Osteoblast (primary cell): ENCODE results near the gene ATOH8. TPM values are rescaled to one million over a fixed set of nuclear protein-coding genes. Genes with fewer than 3 reads are reported as not detected.

Experiments
- DNase-seq: peaks from one replicate; pipeline ENCODE4 v3.0.0; 2011; ENCODE audit warnings: low spot score, mixed read lengths; ENCODE audit not compliant: insufficient read length; ENCODE audit errors: missing footprints
- H2AFZ ChIP-seq: 2 replicates; pipeline ENCODE4 v1.6.0; 2011; ENCODE audit warnings: mild to moderate bottlenecking, low read length
- H3K27ac ChIP-seq: 2 replicates; pipeline ENCODE4 v1.5.1; 2011; ENCODE audit warnings: mild to moderate bottlenecking, low read depth, low read length, moderate library complexity
- H3K27me3 ChIP-seq: 2 replicates; pipeline ENCODE4 v1.6.0; 2012; ENCODE audit warnings: mild to moderate bottlenecking, control low read depth, inconsistent platforms, low read length, moderate library complexity; ENCODE audit not compliant: insufficient read depth
- H3K36me3 ChIP-seq: 2 replicates; pipeline ENCODE4 v1.5.1; 2011; ENCODE audit warnings: mild to moderate bottlenecking, low read length, control low read depth, moderate library complexity; ENCODE audit not compliant: insufficient read depth
- H3K4me1 ChIP-seq: 2 replicates; pipeline ENCODE4 v1.5.1; 2011; ENCODE audit warnings: mild to moderate bottlenecking, low read length, control low read depth, moderate library complexity; ENCODE audit not compliant: insufficient read depth
- H3K4me2 ChIP-seq: 2 replicates; pipeline ENCODE4 v1.6.0; 2011; ENCODE audit warnings: mild to moderate bottlenecking, low read length; ENCODE audit not compliant: insufficient read depth
- H3K4me3 ChIP-seq: fragments of 200-600 bp; sonication (generic); 3 replicates; pipeline ENCODE4 v1.5.1; 2012; ENCODE audit warnings: mild to moderate bottlenecking, low read length, inconsistent platforms; ENCODE audit not compliant: insufficient read depth
- H3K79me2 ChIP-seq: 2 replicates; pipeline ENCODE4 v1.6.0; 2012; ENCODE audit warnings: mild to moderate bottlenecking, low read length, control low read depth, inconsistent platforms; ENCODE audit not compliant: insufficient read depth
- H3K9me3 ChIP-seq: 2 replicates; pipeline ENCODE4 v1.5.1; 2011; ENCODE audit warnings: low read depth, low read length, control low read depth
- H4K20me1 ChIP-seq: 2 replicates; pipeline ENCODE4 v1.6.0; 2012; ENCODE audit warnings: mild to moderate bottlenecking, low read length, control low read depth; ENCODE audit not compliant: insufficient read depth
- CTCF ChIP-seq: IDR thresholded peaks from 2 replicates; pipeline ENCODE4 v1.5.1; 2011; ENCODE audit warnings: mild to moderate bottlenecking, low read depth, low read length, moderate library complexity; ENCODE audit errors: extremely low read depth
- total RNA-seq: library from RNA; depleted of rRNA; stranded (reverse); fragments of >200 nt; gene quantifications from 2 replicates; pipeline ENCODE4 v1.2.3, GENCODE V29; 2012

The ATOH8 gene
- total RNA-seq, 1 donor: 35.1 TPM

GRCh38 chr2:85734015-85734414 is 19.8 kb upstream of the ATOH8 start:
- no peaks in the 10 kb centered on the region for H3K79me2 ChIP-seq
- no peak overlapping the region for H3K4me3 ChIP-seq

GRCh38 chr2:85734942-85735608 is 18.7 kb upstream of the ATOH8 start:
- TF ChIP-seq CTCF: no peak
- no peaks in the 10 kb centered on the region for H3K9me3 ChIP-seq
- H4K20me1 ChIP-seq: no peaks in the 10 kb centered on the region
- no peak overlapping the region for H3K27ac ChIP-seq
- H3K4me3 ChIP-seq: no peak overlapping the region
- H3K4me1 ChIP-seq: peaks cover 26% of the 10 kb centered on the region
- H3K4me2 ChIP-seq: no peak overlapping the region
- peak; percentile 86 for DNase-seq
- H3K36me3 ChIP-seq: no peaks in the 10 kb centered on the region
- H2AFZ ChIP-seq: peak overlapping the region; percentile 37
- H3K79me2 ChIP-seq: no peaks in the 10 kb centered on the region
- no peaks in the 10 kb centered on the region for H3K27me3 ChIP-seq

More at GRCh38 chr2:85734015-85734414, 19.8 kb upstream of the ATOH8 start:
- Histone ChIP-seq H3K4me2 (no peak overlapping the region), H2AFZ (no peak overlapping the region), H4K20me1 (no peaks in the 10 kb centered on the region), H3K4me1 (peaks cover 32% of the 10 kb centered on the region), H3K27ac (no peak overlapping the region), H3K36me3 (no peaks in the 10 kb centered on the region), H3K9me3 (no peaks in the 10 kb centered on the region), H3K27me3 (no peaks in the 10 kb centered on the region)
- DNase-seq: no peak
- TF ChIP-seq CTCF: no peak

GRCh38 chr2:85735691-85736090 is 18.1 kb upstream of the ATOH8 start:
- H3K79me2 ChIP-seq: no peaks in the 10 kb centered on the region
- H2AFZ ChIP-seq: peak overlapping the region; percentile 37
- peak overlapping the region; percentile 24 for H3K27ac ChIP-seq
- H3K9me3 ChIP-seq: no peaks in the 10 kb centered on the region
- no peak overlapping the region for H3K4me3 ChIP-seq
- no peaks in the 10 kb centered on the region for H3K27me3 ChIP-seq
- H4K20me1 ChIP-seq: no peaks in the 10 kb centered on the region
- DNase-seq: no peak
- no peaks in the 10 kb centered on the region for H3K36me3 ChIP-seq
- no peak for TF ChIP-seq CTCF
- H3K4me2 ChIP-seq: no peak overlapping the region
- peaks cover 26% of the 10 kb centered on the region for H3K4me1 ChIP-seq

- Histone ChIP-seq H3K4me3 (no peak overlapping the region), H3K36me3 (no peaks in the 10 kb centered on the region), H3K9me3 (no peaks in the 10 kb centered on the region), H4K20me1 (no peaks in the 10 kb centered on the region), H3K27ac (peak overlapping the region; percentile 17), H2AFZ (peak overlapping the region; percentile 45), H3K79me2 (no peaks in the 10 kb centered on the region), H3K27me3 (no peaks in the 10 kb centered on the region), H3K4me2 (no peak overlapping the region), H3K4me1 (peaks cover 34% of the 10 kb centered on the region)
- no peak for TF ChIP-seq CTCF
- DNase-seq: peak; percentile 61
Observed at GRCh38 chr2:85736456-85737355, 17.1 kb upstream of the ATOH8 start.
